ENCODE measurements around the gene PLN.

Gene PLN

DNA sequence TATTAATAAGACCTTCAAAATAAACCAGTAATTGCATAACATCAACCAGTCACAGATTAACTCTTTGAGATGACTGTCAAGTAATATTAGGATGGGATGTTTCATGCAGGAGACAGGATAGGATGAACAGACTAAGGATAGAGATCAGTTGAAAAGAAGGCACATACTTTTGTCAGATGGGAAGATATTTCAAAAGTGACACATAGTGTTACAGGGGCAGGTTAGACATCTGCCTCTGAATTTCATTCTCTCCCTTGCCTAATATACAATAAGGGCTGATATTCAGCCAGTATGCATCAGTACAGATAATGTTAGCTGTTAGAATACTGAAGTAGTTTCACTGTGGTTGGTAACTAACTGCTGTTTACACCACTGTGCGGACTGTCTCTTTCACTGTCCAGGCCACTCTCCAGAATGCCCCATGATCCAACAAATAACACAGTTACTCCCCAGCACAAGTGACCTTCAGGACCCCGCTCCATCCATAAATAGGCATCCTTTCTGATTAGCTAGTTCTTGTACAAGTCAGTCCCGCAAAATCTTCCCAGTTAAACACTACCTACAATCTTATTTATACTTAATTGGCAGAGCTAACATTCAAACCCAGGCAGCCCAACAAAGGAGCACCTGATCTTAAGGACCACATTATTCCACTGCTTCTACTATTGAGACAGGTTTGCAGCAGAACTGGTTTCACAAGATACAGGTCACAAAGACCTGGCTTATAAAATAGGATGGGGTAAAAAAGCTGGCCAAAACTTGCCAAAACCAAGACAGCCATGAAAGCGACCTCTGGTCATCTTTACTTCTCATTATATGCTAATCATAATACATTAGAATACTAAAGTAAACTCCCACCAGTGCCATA is 21.9 kb upstream of the PLN start:
- Histone ChIP-seq H3K27me3 (ENCODE audit: insufficient read depth, poor library complexity, severe bottlenecking) (no peaks in the 10 kb centered on the region), H3K27ac (ENCODE audit: poor library complexity, severe bottlenecking) (no peak overlapping the region), H3K36me3 (ENCODE audit: low read depth) (peaks cover 9% of the 10 kb centered on the region; the same call in 1 of the 2 replicates), H3K9me3 (ENCODE audit: severe bottlenecking) (no peaks in the 10 kb centered on the region), H3K4me1 (ENCODE audit: insufficient read depth, poor library complexity, severe bottlenecking) (no peaks in the 10 kb centered on the region), H3K4me3 (ENCODE audit: severe bottlenecking) (no peak overlapping the region)
- no peak for ATAC-seq (ENCODE audit: low read depth)
- no peak for DNase-seq (ENCODE audit: low spot score)
- TF ChIP-seq, protein P1, sequence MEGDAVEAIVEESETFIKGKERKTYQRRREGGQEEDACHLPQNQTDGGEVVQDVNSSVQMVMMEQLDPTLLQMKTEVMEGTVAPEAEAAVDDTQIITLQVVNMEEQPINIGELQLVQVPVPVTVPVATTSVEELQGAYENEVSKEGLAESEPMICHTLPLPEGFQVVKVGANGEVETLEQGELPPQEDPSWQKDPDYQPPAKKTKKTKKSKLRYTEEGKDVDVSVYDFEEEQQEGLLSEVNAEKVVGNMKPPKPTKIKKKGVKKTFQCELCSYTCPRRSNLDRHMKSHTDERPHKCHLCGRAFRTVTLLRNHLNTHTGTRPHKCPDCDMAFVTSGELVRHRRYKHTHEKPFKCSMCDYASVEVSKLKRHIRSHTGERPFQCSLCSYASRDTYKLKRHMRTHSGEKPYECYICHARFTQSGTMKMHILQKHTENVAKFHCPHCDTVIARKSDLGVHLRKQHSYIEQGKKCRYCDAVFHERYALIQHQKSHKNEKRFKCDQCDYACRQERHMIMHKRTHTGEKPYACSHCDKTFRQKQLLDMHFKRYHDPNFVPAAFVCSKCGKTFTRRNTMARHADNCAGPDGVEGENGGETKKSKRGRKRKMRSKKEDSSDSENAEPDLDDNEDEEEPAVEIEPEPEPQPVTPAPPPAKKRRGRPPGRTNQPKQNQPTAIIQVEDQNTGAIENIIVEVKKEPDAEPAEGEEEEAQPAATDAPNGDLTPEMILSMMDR (IDR thresholded peaks at IDR 0.05; ENCODE audit: poor library complexity, severe bottlenecking) = no peak

DNA sequence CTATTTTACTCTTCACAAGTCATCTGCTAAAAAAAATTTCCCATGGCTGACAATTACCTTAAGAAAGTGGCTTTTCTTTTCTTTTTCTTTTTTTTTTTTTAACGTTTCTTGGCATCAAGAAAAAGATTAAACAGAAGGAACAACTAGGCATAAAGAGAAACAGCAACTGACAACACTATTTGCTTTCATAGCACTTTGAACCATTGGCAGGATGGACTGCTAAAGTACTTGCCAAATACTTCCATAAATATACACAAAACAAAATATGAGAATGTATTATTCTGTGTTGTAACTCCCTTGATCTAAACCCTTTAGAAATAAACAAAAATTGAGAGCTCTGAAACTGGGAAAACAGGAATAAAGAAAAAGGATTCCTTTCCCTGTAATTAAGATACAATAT is 20.0 kb upstream of the PLN start:
- H3K4me3 ChIP-seq (ENCODE audit: severe bottlenecking) = no peak overlapping the region
- ATAC-seq (ENCODE audit: low read depth) = no peak

DNA sequence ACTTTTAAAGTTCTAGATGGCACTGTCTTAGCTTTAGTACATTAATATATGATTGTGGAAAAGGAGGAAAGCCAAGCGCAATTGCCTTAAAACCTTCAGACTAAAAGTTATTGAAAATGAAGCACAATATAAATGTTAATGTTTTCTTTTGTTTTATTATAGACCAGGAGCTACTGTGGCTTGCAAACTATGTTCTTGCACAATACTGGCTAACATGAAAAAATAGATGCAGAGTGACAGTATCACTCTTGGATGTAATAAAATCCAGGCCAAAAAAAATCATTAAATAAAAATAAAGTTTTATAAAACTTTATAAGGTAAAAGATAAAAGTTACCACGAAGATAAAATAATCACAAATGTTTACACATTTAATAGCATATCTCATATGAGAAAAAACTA is 18.3 kb upstream of the PLN start:
- Histone ChIP-seq H3K9me3 (ENCODE audit: severe bottlenecking) (no peaks in the 10 kb centered on the region), H3K36me3 (ENCODE audit: low read depth) (no peaks in the 10 kb centered on the region), H3K4me1 (ENCODE audit: insufficient read depth, poor library complexity, severe bottlenecking) (no peaks in the 10 kb centered on the region), H3K27ac (ENCODE audit: poor library complexity, severe bottlenecking) (no peak overlapping the region), H3K27me3 (ENCODE audit: insufficient read depth, poor library complexity, severe bottlenecking) (no peaks in the 10 kb centered on the region), H3K4me3 (ENCODE audit: severe bottlenecking) (no peak overlapping the region)
- TF ChIP-seq, protein P1 (IDR thresholded peaks at IDR 0.05; ENCODE audit: poor library complexity, severe bottlenecking) = no peak
- ATAC-seq (ENCODE audit: low read depth) (no peak), DNase-seq (ENCODE audit: low spot score) (no peak)

More for the DNA sequence above, 20.0 kb upstream of the PLN start:
- Histone ChIP-seq H3K27me3 (ENCODE audit: insufficient read depth, poor library complexity, severe bottlenecking) (no peaks in the 10 kb centered on the region), H3K36me3 (ENCODE audit: low read depth) (peaks cover 9% of the 10 kb centered on the region; the same call in 1 of the 2 replicates), H3K27ac (ENCODE audit: poor library complexity, severe bottlenecking) (no peak overlapping the region), H3K9me3 (ENCODE audit: severe bottlenecking) (no peaks in the 10 kb centered on the region), H3K4me1 (ENCODE audit: insufficient read depth, poor library complexity, severe bottlenecking) (no peaks in the 10 kb centered on the region)
- no peak for DNase-seq (ENCODE audit: low spot score)
- TF ChIP-seq, protein P1 (IDR thresholded peaks at IDR 0.05; ENCODE audit: poor library complexity, severe bottlenecking) = no peak

DNA sequence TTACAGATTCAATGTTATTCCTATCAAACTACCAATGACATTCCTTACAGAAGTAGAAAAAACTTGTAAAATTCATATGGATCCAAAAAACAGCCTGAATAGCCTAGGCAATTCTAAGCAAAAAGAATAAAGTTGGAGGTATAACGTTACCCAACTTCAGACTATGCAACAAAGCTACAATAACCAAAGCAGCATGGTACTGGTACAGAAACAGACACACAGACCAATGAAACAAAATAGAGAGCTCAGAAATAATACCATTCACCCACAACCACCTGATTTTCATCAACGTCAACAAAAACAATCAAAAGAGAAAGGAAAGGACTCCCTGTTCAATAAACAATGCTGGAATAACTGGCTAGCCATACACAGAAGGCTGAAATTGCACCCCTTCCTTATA is 17.2 kb upstream of the PLN start:
- Histone ChIP-seq H3K9me3 (ENCODE audit: severe bottlenecking) (no peaks in the 10 kb centered on the region), H3K4me1 (ENCODE audit: insufficient read depth, poor library complexity, severe bottlenecking) (no peaks in the 10 kb centered on the region), H3K4me3 (ENCODE audit: severe bottlenecking) (no peak overlapping the region), H3K27me3 (ENCODE audit: insufficient read depth, poor library complexity, severe bottlenecking) (no peaks in the 10 kb centered on the region), H3K36me3 (ENCODE audit: low read depth) (no peaks in the 10 kb centered on the region), H3K27ac (ENCODE audit: poor library complexity, severe bottlenecking) (no peak overlapping the region)
- DNase-seq (ENCODE audit: low spot score) (no peak), ATAC-seq (ENCODE audit: low read depth) (no peak)
- TF ChIP-seq, protein P1 (IDR thresholded peaks at IDR 0.05; ENCODE audit: poor library complexity, severe bottlenecking) = no peak

Measured in RWPE2 (cell line).